NCI-H2081 (cell line): Measurements from ENCODE around the gene CTDNEP1.

Experiments
- DNase-seq, 2 experiments: peaks; one replicate each; lab custom pipeline; 2025; lab: John Stamatoyannopoulos, UW

CTDNEP1 gene

DNA sequence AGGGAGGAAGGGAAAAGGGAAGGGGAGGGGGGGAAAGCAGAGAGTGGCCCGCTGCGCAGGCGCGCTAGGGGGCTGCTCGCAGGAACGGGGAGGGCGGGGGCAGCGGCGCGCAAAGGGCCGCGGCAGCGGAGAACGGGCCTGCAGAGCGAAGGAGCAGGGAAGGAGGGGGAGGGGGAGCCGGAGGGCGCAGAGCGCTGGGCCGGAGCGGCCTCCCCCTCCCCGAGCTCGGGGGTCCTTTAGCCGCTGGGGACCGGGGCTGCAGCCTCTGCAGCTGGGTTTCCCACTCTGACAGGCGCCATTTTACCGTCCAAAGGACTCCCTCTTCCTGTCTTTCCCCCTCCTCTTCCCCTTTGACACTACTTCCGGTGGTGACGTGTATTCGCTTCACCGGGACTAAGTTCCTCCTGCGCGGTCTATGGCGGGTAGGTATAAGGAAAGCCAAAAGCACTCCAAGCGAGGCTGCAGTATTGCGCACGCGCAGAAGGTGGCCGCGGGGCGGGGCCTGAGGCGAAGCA is at the start of gene CTDNEP1:
TSS of gene CTDNEP1 (minus strand) at position 74 of the 515 bp plus-strand sequence. CDS start 438 bp downstream, outside the sequence.
- peak; percentile 92 to 95 for DNase-seq

DNA sequence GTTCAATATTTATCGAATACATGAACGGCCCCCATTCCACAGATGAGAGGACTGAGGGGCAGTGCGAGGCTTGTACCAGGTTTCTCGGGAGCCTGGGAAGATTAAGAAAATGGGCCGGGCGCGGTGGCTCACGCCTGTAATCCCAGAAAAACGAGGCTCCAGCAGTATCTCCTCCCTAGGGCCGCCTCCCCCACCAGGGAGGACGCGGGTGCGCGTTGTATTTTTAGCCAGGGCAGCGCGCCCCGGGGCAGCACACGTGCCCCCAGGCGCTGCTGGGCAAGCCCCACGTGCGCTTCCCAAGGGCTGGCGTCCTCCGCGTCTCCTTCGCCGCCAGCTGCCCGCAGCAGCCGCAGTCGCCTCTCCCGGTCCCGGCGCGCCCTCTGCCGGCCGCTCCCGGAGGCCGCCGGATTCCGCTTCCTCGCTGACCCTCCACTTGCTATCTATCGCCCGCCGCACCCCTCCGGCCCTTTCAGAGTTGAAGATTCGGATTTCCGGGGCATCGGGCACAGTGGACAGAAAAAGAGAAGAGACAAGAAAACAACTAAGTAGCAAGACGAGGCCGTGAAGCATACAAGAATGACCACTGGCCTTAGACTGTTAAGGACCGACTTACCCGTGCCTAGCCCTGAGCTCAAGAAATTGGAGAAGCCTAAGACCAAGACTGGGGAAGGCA is 44.8 kb upstream of the CTDNEP1 start:
- DNase-seq, result peak; percentile 59 to 68

DNA sequence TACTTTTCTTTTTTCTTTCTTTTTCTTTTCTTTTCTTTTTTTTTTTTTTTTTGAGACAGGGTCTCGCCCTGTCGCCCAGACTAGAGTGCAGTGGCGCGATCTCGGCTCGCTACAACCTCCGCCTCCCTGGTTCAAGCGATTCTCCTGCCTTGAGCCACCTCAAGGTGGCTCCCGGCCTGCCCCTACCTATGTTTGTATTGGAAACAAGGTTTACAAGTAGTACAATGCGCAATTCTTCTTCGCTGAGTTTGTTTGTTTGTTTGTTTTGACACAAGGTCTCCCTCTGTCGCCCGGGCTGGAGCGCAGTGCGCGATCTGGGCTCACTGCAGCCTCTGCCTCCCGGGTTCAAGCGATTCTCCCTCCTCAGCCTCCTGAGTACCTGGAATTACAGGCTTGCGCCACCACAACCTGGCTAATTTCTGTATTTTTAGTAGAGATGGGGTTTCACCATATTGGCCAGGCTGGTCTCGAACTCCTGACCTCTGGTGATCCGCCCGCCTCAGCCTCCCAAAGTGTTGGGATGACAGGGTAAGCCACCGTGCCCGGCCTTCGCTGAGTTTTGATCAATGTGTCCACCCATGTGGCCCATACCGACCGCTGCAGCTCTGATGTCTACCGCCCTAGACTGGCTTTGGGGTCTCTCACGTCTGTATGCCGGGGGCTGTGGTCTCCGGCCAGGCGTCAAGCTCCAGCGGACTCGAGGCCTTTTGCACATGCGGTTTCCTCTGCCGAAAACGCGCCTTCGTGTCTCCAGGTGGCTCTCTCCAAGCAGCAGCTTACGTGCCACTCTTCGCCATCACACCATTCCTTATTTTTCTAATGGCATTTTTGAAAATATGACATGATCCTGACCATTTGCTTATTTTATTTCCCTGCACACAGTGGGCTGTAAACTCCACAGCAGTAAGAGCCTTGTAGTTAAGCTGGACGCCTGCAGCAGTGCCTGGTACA is 44.0 kb upstream of the CTDNEP1 start:
- no peak for DNase-seq

DNA sequence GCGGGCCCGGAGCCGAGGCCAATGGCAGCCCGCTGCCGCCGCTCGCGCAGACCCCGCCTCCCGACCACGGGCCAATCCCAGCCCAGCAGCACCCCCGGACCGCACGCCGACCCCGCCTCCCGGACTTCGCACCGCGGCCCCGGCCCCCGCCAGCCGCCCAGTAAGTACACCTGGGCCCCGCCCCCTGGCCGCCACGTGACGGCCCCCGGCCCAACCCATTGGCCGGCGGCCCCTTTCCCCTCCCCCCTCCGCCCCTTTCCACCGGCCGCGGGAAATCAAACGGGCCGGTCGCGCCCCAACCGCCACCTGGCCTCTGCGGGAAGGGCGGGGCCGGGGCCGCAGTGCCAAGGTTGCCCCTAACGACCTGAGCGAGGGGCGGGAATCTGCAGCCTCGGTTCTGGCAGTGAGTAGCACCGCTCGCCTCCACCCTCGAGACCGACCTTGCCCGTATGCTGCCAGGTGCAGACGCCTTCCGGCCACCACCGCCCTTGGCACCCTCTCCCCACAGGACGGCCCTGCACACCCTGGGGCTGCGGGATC is 43.1 kb upstream of the CTDNEP1 start, which contains the start of gene YBX2:
TSS of gene YBX2 (minus strand) at position 26 of the 540 bp plus-strand sequence. CDS start 139 bp downstream, outside the sequence.
- peak; percentile 53 for DNase-seq

DNA sequence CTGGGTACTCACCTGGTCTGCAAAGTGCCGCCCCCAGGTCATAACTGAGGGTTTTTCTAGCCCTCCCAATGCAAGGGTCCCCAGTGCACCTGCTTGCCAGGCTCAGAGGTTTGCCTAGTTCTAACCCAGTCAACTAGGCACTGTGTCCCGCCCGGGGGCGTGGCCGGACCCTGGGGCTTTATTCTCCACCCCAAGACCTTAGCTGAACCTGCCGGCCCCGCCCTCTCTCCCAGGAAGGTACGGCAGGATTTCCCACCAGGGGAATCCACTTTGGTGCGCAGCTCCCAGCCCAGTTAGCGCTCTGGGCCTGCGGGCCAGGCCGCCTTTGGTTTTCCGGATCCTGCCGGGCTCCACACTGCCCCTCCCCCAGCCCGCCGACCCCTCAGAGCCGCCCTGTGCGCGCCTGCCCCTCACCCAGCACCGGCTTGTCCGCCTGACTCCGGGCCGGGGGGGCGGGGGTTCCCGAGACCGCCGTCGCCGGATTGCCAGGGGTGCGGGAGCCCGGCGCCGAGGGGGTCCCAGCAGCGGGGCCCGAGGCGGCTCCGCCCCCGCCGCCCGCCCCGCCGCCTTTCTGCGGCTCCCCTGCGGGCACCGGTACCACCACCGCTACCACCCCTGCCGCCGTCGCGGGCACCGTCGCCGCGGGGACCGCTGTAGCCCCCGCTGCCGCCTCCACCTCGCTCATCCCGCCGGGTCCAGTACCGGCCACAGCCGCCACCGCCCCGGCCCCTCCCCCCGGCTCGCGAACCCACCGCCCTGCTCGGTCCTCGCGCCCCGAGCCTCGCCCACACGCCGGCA is 42.5 kb upstream of the CTDNEP1 start:
- DNase-seq, result no peak

DNA sequence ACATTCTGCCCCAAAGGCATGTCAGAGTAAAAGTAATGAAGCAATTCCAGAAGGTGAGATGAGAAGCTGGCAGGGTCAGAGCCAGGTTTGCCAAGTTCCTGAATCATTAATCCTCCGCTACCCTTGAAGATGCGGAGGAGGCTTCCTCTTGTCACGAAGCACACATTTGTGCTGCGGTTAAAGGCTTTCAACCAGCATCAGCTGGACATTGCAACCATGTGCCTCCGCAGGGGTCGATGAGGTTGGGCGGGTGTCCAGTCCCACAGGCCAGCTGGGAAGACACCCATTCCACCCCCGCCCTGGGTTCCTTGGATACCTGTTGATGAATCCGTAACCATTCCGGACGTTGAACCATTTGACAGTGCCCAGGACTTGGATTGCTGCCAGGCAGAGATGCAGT is 41.6 kb upstream of the CTDNEP1 start:
- no peak for DNase-seq

DNA sequence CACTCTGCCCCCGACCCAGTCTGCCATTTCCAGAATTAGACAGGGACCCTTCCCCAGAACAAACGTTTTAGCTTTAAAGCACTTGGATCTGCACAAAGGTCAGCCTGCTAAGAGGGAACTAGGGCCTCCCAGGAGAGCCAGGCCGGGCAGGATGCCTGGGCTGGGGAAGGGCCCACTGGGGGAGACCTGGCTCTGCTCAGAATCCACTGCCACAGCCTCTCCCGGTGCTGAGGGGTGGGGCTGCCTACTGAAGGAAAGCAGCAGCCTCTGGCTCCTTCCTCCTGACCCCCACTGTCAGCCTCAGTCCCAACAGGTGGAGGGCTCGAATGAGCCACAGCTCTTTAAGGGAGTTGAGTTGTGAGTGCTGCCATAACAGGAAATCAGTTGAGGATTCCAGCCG is 41.2 kb upstream of the CTDNEP1 start:
- no peak for DNase-seq

DNA sequence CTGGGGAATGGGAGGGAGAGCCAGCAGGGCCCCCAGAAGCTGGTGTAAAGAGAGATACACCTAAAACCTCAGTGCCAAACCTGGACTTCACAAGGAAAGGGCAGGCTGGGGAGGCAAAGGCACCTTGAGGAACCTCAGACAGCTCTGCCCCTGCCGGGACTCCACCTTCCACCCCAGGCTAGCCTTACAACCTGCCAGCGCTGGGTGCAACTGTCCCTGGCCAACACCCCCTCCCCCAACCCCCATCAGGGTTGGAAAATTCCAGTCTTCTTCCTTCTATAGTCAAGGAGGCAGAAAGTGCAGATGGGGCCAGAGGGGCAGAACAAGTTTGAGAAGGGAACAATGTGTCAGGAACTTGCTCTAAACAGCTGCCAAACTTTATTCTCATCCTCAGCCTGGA is 40.7 kb upstream of the CTDNEP1 start:
- DNase-seq, result no peak

DNA sequence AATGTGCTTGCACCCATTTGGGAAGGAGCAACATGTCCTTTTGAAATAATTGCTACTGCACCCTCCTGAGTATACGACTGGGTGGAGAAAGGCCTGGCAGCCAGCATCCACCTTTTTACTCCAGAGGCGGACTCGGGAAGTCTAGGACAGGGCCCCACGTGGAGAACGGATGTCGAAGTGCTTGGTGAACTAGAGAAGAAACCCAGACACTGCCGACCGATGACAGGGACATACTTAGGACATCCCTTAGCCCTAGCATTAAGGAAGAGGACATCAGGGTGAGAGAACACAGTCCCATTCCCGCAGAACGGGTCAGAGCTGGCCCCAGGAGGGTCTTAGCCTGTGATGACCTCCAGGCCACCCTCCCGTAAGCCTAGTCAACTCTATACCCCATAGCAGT is 39.2 kb upstream of the CTDNEP1 start:
- no peak for DNase-seq

DNA sequence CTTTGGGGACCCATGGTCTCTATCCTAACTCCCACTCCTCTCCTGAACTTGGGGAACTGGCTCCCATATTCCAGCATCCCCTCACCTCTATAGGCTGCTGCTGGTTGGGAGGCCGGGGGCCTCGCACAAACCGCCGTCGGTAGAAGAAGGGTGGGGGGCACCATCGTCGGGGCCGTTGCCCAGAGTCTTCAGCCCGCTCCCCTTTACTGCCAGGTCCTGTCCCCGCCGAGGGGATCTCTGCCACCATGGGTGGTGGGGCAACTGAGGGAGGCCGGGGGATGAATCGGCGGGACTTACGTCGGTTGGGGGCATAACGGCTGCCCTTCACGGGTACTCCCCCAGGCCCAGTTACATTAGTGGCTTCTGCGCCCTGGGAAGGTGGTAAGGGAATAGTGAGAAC is 38.6 kb upstream of the CTDNEP1 start:
- no peak for DNase-seq

DNA sequence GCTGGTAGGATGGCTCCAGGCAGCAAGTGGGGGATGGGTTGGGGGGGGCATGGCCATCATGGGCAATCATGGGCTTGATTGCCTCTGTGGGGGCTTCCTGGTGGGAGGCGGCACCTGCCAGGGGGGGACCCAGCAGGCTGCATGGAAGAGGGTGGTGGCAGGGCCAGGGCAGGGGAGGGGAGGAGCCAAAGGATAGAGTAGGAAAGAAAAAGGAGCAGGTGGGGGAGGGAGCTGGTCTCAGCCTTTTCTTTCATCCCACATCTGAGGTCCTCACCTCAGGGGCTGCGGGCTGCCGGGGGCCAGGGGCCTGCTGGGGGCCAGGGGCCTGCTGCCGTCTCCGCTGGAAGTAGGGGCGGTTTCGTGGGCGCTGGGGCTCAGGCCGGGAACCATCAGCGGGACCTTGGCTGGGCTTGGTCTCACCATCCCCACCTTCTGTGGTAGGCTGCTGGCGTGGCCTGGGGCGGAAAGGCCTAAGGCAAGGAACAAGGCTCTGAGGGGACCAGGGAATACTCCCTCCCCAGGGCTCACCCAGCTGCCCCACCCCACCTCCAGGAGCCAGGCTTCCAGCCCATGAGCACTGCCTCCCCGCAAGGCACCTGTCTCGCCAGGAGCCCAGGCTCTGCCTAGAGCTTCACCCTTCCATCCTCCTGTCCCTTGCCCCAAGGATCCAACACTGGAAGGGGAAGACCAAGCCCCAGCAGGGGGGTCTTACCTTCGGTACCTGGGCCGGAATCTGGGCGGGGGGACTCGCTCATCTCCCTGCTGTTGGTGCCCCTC is 37.9 kb upstream of the CTDNEP1 start:
- DNase-seq, result no peak

DNA sequence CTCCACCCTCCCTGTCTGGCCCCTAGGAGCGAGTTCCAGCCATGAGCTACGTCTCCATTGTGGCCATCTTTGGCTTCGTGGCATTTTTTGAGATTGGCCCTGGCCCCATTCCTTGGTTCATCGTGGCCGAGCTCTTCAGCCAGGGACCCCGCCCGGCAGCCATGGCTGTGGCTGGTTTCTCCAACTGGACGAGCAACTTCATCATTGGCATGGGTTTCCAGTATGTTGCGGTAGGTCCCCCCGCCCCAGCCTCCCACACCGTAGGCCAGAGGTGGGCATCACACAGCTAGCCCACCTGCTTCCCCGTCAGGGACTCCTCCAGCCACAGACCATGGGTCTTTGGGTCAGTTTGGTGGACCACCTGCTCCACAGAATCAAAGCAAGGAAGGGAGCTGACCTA is 34.1 kb upstream of the CTDNEP1 start:
- DNase-seq, result no peak

DNA sequence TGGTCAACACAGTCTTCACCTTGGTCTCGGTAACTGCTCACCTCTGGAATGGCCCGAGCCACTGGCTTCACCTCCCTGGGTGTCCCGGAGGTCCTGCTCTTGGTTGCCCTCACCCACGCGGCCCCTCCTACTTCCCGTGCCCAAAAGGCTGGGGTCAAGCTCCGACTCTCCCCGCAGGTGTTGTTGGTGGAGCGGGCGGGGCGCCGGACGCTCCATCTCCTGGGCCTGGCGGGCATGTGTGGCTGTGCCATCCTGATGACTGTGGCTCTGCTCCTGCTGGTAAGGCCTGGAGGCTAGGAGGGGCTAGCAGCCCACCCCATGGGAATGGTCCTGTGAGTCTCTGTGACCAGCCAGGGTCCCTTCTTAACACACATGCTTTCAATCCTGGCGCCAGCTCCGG is 33.4 kb upstream of the CTDNEP1 start:
- DNase-seq, result no peak

DNA sequence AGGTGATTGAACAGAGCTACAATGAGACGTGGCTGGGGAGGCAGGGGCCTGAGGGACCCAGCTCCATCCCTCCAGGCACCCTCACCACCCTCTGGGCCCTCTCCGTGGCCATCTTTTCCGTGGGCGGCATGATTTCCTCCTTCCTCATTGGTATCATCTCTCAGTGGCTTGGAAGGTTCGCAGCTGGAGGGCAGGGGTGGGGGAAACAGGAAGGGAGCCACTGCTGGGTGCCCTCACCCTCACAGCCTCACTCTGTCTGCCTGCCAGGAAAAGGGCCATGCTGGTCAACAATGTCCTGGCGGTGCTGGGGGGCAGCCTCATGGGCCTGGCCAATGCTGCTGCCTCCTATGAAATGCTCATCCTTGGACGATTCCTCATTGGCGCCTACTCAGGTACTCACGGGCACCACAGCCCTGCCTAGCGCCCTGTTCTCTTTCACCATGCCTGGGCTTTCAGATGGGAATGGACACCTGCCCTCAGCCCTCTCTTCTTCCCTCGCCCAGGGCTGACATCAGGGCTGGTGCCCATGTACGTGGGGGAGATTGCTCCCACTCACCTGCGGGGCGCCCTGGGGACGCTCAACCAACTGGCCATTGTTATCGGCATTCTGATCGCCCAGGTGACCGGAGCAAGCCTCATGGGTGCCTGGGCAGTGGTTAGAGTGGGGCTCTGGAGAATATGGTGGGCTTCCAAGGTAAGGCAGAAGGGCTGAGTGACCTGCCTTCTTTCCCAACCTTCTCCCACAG is 32.1 kb upstream of the CTDNEP1 start:
- no peak for DNase-seq

DNA sequence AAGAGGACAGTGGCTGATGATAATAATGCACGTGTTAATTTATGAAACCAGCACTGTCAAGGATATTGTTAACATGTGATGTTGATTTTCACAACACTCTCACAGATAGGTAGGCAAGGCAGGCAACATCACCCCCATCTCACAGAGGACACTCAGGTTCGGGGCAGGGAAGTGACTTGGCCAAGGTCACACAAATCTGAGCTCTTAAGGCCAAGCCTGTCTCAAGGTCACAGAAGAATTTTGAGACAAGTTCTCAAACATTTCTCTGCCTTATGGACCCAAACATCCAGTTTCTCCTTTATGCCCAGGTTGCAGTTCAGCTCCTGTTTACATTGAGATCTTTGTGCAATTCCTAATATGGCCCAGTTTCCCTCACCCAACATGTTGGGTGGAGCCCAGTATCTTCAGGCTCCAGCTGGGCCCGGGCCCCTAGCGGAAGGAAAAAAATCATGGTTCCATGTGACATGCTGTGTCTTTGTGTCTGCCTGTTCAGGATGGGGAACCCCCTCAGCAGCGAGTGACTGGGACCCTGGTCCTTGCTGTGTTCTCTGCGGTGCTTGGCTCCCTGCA is 31.3 kb upstream of the CTDNEP1 start:
- DNase-seq, result no peak

DNA sequence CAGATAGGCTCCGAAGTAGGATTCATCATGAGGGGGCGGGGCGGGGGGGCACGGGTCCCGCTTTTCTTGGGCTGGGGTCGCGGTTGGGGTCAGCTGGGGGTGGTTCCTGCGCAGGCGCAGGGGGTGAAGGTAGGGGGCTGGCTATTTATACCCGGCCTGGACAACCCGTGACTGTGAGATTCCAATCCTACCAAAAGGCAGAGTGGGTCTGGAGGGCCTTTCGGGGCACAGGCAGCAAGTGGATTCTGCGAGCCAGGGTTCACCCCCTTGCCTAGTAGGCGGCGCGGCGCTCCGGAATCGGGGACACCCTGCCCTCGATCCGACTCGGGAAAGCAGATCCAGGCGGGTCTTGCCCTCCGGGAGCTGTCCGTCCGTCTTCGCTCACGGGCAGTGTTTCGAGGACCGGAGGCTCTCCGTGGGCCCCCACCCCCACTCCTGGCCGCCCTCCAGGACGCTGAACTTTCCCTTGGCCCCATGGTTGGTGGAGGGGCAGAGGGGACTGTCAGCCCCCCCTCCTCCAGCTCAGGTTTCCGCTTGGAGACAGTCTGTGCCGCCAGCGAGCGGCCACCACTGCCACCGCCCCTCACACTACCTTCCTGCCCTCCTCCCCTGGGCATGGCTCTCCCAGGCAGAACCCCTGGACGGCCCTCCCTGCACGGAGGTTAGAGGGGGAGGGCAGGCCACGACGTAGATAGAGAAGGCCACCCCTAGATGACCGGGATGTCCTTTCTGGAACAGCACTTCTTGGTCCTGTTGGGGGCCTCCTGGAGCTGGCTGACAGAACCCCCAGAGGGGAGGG is 30.6 kb upstream of the CTDNEP1 start:
- no peak for DNase-seq

DNA sequence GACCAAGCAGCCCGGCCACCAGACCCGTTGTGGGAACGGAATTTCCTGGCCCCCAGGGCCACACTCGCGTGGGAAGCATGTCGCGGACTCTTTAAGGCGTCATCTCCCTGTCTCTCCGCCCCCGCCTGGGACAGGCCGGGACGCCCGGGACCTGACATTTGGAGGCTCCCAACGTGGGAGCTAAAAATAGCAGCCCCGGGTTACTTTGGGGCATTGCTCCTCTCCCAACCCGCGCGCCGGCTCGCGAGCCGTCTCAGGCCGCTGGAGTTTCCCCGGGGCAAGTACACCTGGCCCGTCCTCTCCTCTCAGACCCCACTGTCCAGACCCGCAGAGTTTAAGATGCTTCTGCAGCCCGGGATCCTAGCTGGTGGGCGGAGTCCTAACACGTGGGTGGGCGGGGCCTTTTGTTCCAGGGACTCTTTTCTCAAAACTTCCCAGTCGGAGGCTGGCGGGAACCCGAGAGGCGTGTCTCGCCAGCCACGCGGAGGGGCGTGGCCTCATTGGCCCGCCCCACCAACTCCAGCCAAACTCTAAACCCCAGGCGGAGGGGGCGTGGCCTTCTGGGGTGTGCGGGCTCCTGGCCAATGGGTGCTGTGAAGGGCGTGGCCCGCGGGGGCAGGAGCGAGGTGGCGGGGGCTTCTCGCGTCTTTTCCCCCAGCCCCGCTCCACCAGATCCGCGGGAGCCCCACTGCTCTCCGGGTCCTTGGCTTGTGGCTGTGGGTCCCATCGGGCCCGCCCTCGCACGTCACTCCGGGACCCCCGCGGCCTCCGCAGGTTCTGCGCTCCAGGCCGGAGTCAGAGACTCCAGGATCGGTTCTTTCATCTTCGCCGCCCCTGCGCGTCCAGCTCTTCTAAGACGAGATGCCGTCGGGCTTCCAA is 29.8 kb upstream of the CTDNEP1 start, which contains the start of gene SLC2A4:
TSS of gene SLC2A4 (plus strand) at position 645 of the 879 bp plus-strand sequence. CDS start at position 862, 217 bp downstream.
- DNase-seq, result peak; percentile 69 to 80
